Astrocyte (in vitro differentiated cells and primary cell): Measurements from ENCODE around the gene NCEH1.

ENCODE experiments used
- EZH2 ChIP-seq: IDR thresholded peaks from 2 replicates; pipeline ENCODE4 v1.6.1; 2012; ENCODE audit warnings: mild to moderate bottlenecking, low read length, inconsistent platforms; ENCODE audit not compliant: insufficient read depth
- TF ChIP-seq, protein P1 (sequence below): IDR thresholded peaks from 2 replicates; pipeline ENCODE4 v1.5.1; 2011; ENCODE audit warnings: low read depth, mild to moderate bottlenecking, inconsistent platforms, low read length, moderate library complexity; ENCODE audit not compliant: insufficient read depth

DNA sequence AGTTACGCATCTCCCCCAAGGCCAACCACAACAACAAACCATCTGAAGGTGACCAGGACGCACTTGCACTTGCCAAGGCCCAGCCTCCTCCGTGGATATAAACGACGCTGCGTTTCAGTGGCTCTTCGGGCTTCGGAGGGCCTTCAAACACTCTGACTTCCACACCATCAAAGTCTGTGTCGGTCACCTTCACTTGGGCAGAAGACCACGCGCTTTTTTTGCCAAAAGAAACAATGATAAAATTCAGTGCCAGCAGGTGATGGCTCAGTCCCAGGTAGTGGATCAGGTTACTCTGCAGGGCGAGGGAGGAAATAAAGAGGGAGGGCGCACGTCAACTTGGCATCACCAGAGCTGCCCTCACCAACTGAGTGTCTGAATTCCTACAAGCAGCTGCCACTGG, 63.0 kb downstream of the NCEH1 start:
- TF ChIP-seq EZH2: no peak
- TF ChIP-seq, protein P1, sequence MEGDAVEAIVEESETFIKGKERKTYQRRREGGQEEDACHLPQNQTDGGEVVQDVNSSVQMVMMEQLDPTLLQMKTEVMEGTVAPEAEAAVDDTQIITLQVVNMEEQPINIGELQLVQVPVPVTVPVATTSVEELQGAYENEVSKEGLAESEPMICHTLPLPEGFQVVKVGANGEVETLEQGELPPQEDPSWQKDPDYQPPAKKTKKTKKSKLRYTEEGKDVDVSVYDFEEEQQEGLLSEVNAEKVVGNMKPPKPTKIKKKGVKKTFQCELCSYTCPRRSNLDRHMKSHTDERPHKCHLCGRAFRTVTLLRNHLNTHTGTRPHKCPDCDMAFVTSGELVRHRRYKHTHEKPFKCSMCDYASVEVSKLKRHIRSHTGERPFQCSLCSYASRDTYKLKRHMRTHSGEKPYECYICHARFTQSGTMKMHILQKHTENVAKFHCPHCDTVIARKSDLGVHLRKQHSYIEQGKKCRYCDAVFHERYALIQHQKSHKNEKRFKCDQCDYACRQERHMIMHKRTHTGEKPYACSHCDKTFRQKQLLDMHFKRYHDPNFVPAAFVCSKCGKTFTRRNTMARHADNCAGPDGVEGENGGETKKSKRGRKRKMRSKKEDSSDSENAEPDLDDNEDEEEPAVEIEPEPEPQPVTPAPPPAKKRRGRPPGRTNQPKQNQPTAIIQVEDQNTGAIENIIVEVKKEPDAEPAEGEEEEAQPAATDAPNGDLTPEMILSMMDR: no peak
